ENCODE measurements around the gene MAP6.

GRCh38 chr11:75598264-75598663, 70.6 kb downstream of the MAP6 start:
- TF ChIP-seq CTCF (conservative IDR thresholded peaks at IDR 0.05) = no peak
- no peak for TF ChIP-seq EZH2 (IDR thresholded peaks at IDR 0.05; ENCODE audit: low read depth)

All from PC-9 (cell line).